HUES48 (cell line): ENCODE measurements around the gene EIF4E.
A peak's percentile ranks its signal among the peaks of the same experiment; 100 is the strongest.

Experiments used
- H3K27ac ChIP-seq: one replicate; pipeline ENCODE4 v1.7.0; 2013; ENCODE audit warnings: low read depth, low read length, inconsistent platforms
- H3K27me3 ChIP-seq: 2 replicates; pipeline ENCODE4 v1.6.1; 2013; ENCODE audit warnings: mild to moderate bottlenecking, low read length; ENCODE audit not compliant: control insufficient read depth, insufficient read depth
- H3K36me3 ChIP-seq: 2 replicates; pipeline ENCODE4 v1.6.1; 2013; ENCODE audit warnings: low read length; ENCODE audit not compliant: control insufficient read depth, insufficient read depth
- H3K4me1 ChIP-seq: 2 replicates; pipeline ENCODE4 v1.6.1; 2013; ENCODE audit warnings: mild to moderate bottlenecking, low read length; ENCODE audit not compliant: control insufficient read depth, insufficient read depth
- H3K4me3 ChIP-seq: 2 replicates; pipeline ENCODE4 v1.5.1; 2013; ENCODE audit warnings: mild to moderate bottlenecking, low read depth, low read length
- H3K9ac ChIP-seq: 2 replicates; pipeline ENCODE4 v1.6.1; 2013; ENCODE audit warnings: mild to moderate bottlenecking, low read depth, low read length, moderate library complexity
- H3K9me3 ChIP-seq: 2 replicates; pipeline ENCODE4 v1.6.1; 2013; ENCODE audit warnings: low read length; ENCODE audit not compliant: control insufficient read depth, insufficient read depth

The EIF4E gene, protein sequence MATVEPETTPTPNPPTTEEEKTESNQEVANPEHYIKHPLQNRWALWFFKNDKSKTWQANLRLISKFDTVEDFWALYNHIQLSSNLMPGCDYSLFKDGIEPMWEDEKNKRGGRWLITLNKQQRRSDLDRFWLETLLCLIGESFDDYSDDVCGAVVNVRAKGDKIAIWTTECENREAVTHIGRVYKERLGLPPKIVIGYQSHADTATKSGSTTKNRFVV

DNA sequence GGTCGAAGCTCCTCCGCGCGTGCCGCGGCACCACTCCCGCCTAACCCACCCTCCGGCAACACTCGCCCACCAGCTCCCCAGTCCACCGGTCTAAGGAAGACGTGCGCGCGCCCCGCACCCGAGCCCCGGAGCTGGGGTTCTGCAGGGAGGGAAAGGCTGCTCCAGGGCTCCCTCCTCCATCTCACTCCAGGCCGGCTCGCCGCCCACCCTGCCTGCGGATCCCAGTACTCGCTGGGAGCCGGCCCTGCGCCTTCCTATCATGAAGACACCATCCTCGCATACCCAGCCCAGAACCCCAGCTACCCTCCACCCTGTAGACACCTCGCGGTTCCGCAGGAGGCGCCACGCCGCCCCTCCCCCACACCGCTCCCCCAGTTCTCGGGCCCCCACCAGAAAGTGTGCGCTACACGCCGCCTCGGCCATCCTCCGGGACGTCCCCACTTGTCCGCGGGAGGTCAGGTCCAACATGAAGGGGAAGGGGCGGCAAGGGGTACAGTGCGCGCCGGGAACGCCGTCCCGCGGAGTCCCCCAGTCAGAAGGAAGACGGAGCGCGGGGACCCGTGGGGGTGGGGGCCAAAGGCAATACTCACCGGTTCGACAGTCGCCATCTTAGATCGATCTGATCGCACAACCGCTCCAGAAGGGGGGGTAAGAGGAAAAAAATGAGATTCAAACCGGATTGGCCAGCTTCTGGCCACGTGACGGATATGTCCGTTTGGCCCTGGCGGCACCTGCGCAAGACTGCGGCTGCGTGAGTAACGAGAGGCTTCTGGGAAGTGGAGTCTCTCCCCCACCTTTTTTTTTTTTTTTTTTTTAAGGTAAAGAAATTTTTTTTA lies at the start of gene EIF4E:
TSS of gene EIF4E (minus strand) at position 629 of the 836 bp plus-strand sequence. CDS start at position 608, 21 bp downstream.
- peaks cover 11% of the 10 kb centered on the region for H3K36me3 ChIP-seq
- H3K27me3 ChIP-seq: no peaks in the 10 kb centered on the region
- peak within 1 kb of the TSS; percentile 96 for H3K27ac ChIP-seq
- H3K4me3 ChIP-seq: peak within 1 kb of the TSS; percentile 97
- peak within 1 kb of the TSS; percentile 92 for H3K9ac ChIP-seq
- peaks cover 7% of the 10 kb centered on the region; the same call in 1 of the 2 replicates for H3K4me1 ChIP-seq
- H3K9me3 ChIP-seq: peaks cover 14% of the 10 kb centered on the region

DNA sequence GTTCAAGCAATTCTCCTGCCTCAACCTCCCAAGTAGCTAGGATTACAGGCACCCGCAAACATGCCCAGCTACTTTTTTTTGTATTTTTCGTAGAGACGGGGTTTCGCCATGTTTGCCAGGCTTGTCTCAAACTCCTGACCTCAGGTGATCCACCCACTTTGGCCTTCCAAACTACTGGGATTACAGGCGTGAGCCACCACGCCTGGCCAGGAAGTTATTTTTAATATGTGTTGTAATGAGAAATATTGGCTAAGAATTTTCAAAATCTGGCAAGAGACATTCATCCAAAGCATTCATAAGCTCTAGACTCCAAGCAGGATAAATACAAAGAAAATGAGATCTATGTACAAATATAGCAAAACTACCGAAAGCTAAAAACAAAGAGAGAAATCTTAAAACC lies 48.6 kb upstream of the EIF4E start:
- Histone ChIP-seq H3K27me3 (no peaks in the 10 kb centered on the region), H3K27ac (no peak overlapping the region), H3K9ac (no peak overlapping the region), H3K9me3 (no peaks in the 10 kb centered on the region; the same call in 1 of the 2 replicates), H3K4me3 (no peak overlapping the region), H3K36me3 (no peaks in the 10 kb centered on the region), H3K4me1 (no peaks in the 10 kb centered on the region)

DNA sequence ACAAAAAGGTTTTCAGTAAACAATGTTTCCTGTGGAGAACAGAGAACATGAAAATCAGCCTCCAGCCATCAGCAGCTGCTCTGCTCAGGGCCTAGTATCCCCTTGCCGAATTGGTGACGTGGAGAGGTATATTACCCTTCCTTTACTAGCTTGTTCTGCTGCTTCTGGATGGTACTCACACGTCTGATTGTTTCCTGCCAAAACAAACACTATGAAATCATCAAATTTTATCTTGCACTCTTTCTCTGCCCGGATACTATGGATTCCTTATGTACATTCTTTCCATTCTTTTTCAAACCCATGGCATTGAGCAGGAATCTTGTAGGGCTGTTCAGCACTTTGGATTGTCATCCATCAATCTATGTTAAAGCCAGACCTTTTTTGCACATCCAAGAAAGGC lies 47.8 kb upstream of the EIF4E start:
- H3K27me3 ChIP-seq: no peaks in the 10 kb centered on the region
- H3K9me3 ChIP-seq: no peaks in the 10 kb centered on the region; the same call in 1 of the 2 replicates
- H3K4me3 ChIP-seq: no peak overlapping the region
- H3K27ac ChIP-seq: no peak overlapping the region
- no peaks in the 10 kb centered on the region for H3K4me1 ChIP-seq
- H3K36me3 ChIP-seq: no peaks in the 10 kb centered on the region
- H3K9ac ChIP-seq: no peak overlapping the region

DNA sequence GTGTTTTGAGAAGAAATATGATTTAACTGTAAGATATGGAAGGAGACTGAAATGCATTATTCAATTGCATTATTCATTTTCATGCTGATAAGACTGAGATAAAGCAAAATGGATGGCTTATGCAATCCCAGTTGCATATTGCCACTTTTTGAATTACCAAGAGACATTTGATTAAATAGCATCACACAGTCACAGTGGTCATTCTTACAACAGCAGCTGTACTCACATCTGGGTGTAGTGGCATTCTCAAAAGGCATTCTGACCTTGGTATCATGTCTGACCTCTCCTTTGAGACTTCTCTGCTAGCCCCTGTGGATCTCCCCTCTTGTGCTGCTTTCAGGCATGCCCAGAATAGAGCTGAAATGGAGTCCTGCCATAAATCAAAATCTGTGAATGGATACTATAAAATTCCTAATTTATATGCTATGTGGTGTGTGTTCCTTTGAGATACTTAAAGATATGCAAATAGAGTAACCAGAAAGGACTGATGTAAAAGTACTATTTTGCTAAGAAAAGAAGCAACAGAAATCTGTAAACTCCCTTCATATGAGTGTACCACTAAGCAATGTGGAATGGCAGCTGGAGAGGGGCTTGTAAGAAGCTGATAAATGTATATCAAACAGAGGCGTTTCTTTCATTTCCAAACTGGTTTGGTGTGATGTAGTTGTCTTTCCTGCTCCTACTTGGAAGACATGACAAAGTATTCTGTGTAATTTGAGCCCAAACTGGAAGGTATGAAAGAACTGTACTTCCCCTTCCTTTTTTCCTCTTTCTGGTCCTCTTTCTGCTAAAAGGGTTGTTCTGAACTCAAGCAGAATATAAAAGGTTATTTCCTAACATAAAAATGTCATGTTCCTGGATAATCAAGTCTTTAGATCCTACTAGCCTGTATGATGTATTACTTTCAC lies 41.2 kb upstream of the EIF4E start:
- Histone ChIP-seq H3K27ac (no peak overlapping the region), H3K36me3 (no peaks in the 10 kb centered on the region), H3K9me3 (no peaks in the 10 kb centered on the region; the same call in 1 of the 2 replicates), H3K4me3 (no peak overlapping the region), H3K9ac (no peak overlapping the region), H3K27me3 (no peaks in the 10 kb centered on the region), H3K4me1 (no peaks in the 10 kb centered on the region)

DNA sequence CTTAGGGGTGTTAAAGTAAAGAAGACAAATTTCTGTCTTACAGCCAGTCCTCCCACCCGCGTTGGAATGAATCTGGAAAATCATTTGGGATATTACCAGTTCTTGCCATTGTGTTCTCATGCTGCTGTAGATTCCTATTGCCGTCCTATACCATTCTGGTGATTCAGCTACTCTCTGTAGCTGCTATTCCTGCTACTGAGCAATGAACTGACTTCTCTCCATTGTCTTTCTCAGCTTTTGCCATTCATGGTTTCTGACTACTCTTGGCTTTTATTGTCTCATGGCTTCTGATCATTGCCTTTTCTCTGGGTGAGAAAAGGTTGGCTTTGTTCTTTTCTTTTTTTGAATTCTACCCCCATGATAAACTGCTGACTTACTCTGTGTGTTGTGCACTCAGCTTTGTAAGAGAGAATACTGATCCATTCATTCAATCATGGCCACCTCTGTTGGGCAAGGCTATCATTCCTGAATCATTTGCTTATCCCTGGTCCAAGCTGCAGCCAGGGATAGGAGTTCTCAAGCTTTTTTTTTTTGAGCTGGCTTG lies 38.9 kb upstream of the EIF4E start:
- H3K27ac ChIP-seq: no peak overlapping the region
- H3K9me3 ChIP-seq: no peaks in the 10 kb centered on the region
- H3K27me3 ChIP-seq: no peaks in the 10 kb centered on the region
- H3K4me1 ChIP-seq: 0 out of 2 replicates have a peak, but pooled peaks cover 2% of the 10 kb centered on the region
- no peak overlapping the region for H3K9ac ChIP-seq
- H3K36me3 ChIP-seq: no peaks in the 10 kb centered on the region
- H3K4me3 ChIP-seq: no peak overlapping the region

DNA sequence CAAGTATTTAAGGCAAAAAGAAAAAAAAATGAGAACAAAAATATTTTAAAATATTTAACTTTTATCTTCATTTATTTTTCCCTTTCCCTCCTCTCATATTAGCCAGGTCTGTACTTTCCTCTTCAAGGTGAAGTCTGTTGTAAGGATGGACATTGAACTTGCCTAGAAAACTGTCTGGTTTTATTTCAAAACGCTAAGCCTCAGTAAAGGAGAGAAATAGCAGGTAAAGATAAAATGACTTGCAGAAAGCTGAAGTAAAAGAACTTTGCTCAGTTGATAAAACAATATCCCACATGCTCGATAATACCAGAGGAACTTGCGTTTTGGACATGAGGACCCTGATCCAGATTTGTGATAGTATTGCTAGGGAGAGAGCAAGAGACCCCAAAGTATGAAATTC lies 38.0 kb upstream of the EIF4E start:
- H3K4me3 ChIP-seq: no peak overlapping the region
- H3K36me3 ChIP-seq: no peaks in the 10 kb centered on the region
- 0 out of 2 replicates have a peak, but pooled peaks cover 2% of the 10 kb centered on the region for H3K4me1 ChIP-seq
- H3K27me3 ChIP-seq: no peaks in the 10 kb centered on the region
- no peak overlapping the region for H3K27ac ChIP-seq
- H3K9ac ChIP-seq: no peak overlapping the region
- no peaks in the 10 kb centered on the region for H3K9me3 ChIP-seq

DNA sequence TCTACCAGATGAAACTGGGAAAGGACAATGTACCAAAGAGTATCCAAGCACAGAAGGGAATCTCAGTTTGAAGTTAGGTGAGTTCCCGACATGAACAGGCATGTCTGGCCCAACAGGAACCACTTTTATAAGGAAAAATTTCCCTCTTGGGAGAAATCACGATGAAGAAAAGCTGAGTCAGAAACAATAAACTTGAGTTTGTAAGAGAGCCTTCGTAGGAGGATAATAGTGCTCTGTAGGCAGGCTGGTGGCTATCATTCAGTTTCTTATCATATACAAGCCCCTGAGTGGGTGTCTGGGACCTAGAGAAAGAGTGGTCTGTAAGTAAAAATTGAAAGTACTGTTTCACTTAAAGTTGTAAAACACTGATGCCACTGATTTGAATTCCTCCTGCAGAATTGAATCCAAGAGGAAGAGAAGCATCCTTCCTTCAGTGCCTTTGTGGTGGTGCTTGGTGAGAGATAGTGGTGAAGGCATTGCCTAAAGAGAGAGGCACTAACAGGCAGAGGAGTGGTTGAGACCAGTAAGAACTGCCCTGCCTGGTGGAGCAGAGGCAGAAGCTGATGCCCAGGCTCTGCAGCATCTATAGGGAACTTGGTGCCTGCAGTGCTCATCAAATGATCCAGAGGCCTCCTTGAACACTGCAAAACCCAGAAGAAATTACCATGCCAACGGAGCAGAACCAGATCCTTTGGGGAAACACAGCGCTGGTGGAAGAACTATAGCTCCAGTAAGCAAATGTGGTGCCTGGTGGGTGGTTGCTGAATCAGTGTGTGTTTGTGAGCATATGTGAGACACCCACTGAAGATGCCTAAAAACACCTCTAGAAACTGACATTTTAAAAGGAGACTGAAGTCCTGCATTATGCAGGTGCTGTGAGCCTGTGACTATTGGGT lies 34.9 kb upstream of the EIF4E start:
- no peaks in the 10 kb centered on the region for H3K9me3 ChIP-seq
- H3K4me1 ChIP-seq: 0 out of 2 replicates have a peak, but pooled peaks cover 2% of the 10 kb centered on the region
- no peaks in the 10 kb centered on the region for H3K36me3 ChIP-seq
- no peak overlapping the region for H3K4me3 ChIP-seq
- no peaks in the 10 kb centered on the region for H3K27me3 ChIP-seq
- peak overlapping the region; percentile 5 for H3K27ac ChIP-seq
- no peak overlapping the region for H3K9ac ChIP-seq

DNA sequence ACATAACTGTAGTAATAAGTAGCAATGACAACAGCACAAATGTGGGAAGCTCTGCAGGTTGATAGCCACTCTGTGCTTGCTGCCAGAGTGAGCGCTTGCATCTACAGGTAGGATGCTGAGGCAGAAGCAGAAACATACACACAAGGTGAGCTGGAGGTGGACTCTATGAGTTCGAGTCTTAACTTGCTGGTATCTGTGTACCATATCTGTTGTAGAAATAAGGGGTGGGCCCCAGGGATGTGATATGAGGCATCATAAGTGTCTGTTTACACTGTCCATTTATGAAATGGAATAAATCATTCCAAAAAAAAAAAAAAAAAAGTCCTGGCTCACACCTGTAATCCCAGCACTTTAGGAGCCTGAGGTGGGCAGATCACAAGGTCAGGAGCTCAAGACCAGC lies 32.8 kb upstream of the EIF4E start:
- H3K36me3 ChIP-seq: no peaks in the 10 kb centered on the region
- no peak overlapping the region for H3K4me3 ChIP-seq
- no peaks in the 10 kb centered on the region for H3K9me3 ChIP-seq
- no peaks in the 10 kb centered on the region for H3K27me3 ChIP-seq
- H3K27ac ChIP-seq: no peak overlapping the region
- no peak overlapping the region for H3K9ac ChIP-seq
- H3K4me1 ChIP-seq: 0 out of 2 replicates have a peak, but pooled peaks cover 2% of the 10 kb centered on the region

DNA sequence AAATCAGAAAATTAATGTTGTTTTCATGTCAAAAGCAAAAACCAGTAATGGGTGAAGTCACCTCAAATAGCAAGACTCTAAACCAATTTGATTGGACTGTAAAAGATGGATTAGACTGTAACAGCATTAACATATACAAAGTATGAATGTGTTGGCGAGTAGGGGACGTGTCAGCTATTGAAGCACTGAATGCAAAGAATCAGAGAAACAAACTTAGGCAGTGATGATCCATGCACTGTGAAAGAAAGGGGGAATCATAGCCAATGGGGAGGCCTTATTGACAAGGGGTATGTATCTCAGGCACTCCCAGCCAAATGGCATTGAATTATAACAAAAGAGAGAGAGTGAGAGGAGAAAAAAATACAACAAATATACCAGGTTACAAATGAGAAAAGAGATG lies 30.5 kb upstream of the EIF4E start:
- H3K27me3 ChIP-seq: no peaks in the 10 kb centered on the region
- H3K27ac ChIP-seq: no peak overlapping the region
- no peak overlapping the region for H3K9ac ChIP-seq
- no peak overlapping the region for H3K4me3 ChIP-seq
- no peaks in the 10 kb centered on the region for H3K9me3 ChIP-seq
- no peaks in the 10 kb centered on the region for H3K36me3 ChIP-seq
- H3K4me1 ChIP-seq: 0 out of 2 replicates have a peak, but pooled peaks cover 2% of the 10 kb centered on the region

DNA sequence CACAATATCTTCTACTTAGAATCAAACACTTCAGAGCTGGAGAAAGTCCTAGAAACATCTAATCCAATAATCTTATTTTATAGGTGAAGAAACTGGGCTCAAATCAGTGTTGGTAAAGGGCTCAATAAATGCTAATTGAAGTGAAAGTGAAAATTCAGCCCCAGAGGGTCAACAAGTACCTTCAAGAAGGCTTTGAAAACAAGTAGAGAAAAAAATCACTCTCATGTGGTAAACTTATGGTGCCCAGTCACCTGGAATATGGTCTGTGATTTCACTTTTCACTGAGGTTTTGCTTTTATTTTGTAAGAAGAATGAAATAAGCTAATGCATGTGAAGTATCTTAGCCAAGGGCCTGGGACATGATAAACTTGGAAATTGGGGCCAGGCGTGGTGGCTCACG lies 29.1 kb upstream of the EIF4E start:
- Histone ChIP-seq H3K9me3 (no peaks in the 10 kb centered on the region), H3K9ac (no peak overlapping the region), H3K27ac (no peak overlapping the region), H3K4me3 (no peak overlapping the region), H3K27me3 (no peaks in the 10 kb centered on the region), H3K36me3 (no peaks in the 10 kb centered on the region), H3K4me1 (no peaks in the 10 kb centered on the region)
